Measurements from ENCODE around the gene CHST8.

DNA sequence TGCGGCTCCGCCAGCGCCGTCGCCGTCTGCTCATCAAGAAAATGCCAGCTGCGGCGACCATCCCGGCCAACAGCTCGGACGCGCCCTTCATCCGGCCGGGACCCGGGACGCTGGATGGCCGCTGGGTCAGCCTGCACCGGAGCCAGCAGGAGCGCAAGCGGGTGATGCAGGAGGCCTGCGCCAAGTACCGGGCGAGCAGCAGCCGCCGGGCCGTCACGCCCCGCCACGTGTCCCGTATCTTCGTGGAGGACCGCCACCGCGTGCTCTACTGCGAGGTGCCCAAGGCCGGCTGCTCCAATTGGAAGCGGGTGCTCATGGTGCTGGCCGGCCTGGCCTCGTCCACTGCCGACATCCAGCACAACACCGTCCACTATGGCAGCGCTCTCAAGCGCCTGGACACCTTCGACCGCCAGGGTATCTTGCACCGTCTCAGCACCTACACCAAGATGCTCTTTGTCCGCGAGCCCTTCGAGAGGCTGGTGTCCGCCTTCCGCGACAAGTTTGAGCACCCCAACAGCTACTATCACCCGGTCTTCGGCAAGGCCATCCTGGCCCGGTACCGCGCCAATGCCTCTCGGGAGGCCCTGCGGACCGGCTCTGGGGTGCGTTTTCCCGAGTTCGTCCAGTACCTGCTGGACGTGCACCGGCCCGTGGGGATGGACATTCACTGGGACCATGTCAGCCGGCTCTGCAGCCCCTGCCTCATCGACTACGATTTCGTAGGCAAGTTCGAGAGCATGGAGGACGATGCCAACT, 150.5 kb downstream of the CHST8 start:
- TF ChIP-seq, protein P1, sequence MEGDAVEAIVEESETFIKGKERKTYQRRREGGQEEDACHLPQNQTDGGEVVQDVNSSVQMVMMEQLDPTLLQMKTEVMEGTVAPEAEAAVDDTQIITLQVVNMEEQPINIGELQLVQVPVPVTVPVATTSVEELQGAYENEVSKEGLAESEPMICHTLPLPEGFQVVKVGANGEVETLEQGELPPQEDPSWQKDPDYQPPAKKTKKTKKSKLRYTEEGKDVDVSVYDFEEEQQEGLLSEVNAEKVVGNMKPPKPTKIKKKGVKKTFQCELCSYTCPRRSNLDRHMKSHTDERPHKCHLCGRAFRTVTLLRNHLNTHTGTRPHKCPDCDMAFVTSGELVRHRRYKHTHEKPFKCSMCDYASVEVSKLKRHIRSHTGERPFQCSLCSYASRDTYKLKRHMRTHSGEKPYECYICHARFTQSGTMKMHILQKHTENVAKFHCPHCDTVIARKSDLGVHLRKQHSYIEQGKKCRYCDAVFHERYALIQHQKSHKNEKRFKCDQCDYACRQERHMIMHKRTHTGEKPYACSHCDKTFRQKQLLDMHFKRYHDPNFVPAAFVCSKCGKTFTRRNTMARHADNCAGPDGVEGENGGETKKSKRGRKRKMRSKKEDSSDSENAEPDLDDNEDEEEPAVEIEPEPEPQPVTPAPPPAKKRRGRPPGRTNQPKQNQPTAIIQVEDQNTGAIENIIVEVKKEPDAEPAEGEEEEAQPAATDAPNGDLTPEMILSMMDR (IDR thresholded peaks at IDR 0.05), result no peak
- no peak for TF ChIP-seq POLR2A (IDR thresholded peaks at IDR 0.05)
- TF ChIP-seq EP300 (IDR thresholded peaks at IDR 0.05), result no peak
